Psoas muscle (tissue), 8 donors: ENCODE results near the gene INHBB. TPM values are rescaled to one million over a fixed set of nuclear protein-coding genes. Genes with fewer than 3 reads are reported as not detected.

Source experiments
- ATAC-seq, 4 donors: fragments of 200-7000 bp; cut with Tn5 transposase; one replicate each; pipeline ENCODE4 v1.9.1; 2020; ENCODE audit warnings: moderate library complexity in 3 of 4, mild to moderate bottlenecking in 2 of 4
- DNase-seq, 2 donors: peaks; one replicate each; pipeline ENCODE4 v3.0.0-alpha.2; 2020
- H3K27ac ChIP-seq: fragments of 200-600 bp; one replicate; pipeline ENCODE4 v1.8.0; 2022
- H3K27me3 ChIP-seq, 3 donors: fragments of 200-600 bp in 1 of 3; one replicate each; pipeline versions ENCODE4 v1.6.1 to v1.8.0; 2013 to 2022; ENCODE audit warnings: low read length in 2 of 3, mild to moderate bottlenecking in 2 of 3, moderate library complexity in 1 of 3; ENCODE audit not compliant: insufficient read depth in 3 of 3
- H3K36me3 ChIP-seq, 2 donors: fragments of 200-600 bp in 1 of 2; one replicate each; pipeline versions ENCODE4 v1.6.1 to v1.8.0; 2013 to 2022; ENCODE audit warnings: low read depth in 1 of 2, mild to moderate bottlenecking in 1 of 2, moderate library complexity in 1 of 2; ENCODE audit not compliant: insufficient read depth in 1 of 2
- H3K4me1 ChIP-seq: fragments of 200-600 bp; one replicate; pipeline ENCODE4 v1.8.0; 2022
- H3K4me3 ChIP-seq: fragments of 200-600 bp; one replicate; pipeline ENCODE4 v1.8.0; 2022; ENCODE audit warnings: mild to moderate bottlenecking
- H3K9me3 ChIP-seq: fragments of 200-600 bp; one replicate; pipeline ENCODE4 v1.8.0; 2022
- CTCF ChIP-seq: fragments of 200-600 bp; IDR thresholded peaks from one replicate; pipeline ENCODE4 v1.8.0; 2022; ENCODE audit warnings: antibody characterized with exemption
- WGBS, 3 donors: extraction: QIAGEN DNeasy Blood & Tissue Kit; methylation state at CpG; one replicate each; pipeline versions ENCODE4 v1.1.6 to v1.1.7; 2013; 5-methylcytosine and 5-hydroxymethylcytosine counted together
- intact Hi-C, 2 donors: fragments of 100-400 bp; cut with DNase I; formaldehyde crosslinking; loops; one replicate each; pipeline versions ENCODE4 v1.11.0 to v1.14.2; 2022
- polyA plus RNA-seq, 3 donors: library from polyadenylated mRNA; stranded (reverse); fragments of 200-250 nt; gene quantifications; one replicate each; pipeline ENCODE4 v1.2.3, GENCODE V29; 2013
- total RNA-seq, 4 donors: library from RNA; stranded (reverse); fragmentation: NEBNext Ultra II Directional in 2 of 4; extraction: Animal tissue kit (Norgen Biotek cat#: 25700) in 2 of 4; gene quantifications; one replicate each; pipeline versions ENCODE4 v1.2.1 to v1.2.4, GENCODE V29; 2021 to 2023
- donor health status: healthy with polysubstance abuse.
- donor health status: DM: no; HTN: no; CAD: no; lungs with moderate emphysema.
- donor health status: Bipolar disorder and iron deficiency.
- donor health status: healthy.
- donor health status: DM: yes; HTN: yes; CAD: no.
- donor health status: DM: no; HTN: no; CAD: no.
- donor health status: DM: no; HTN: no; CAD: no.
- donor health status: DM: yes; HTN: yes; CAD: no.

The INHBB gene
- total and polyA plus RNA-seq, 7 donors: 2.9 to 20.0 (median 13.4) TPM

GRCh38 chr2:120317916-120318315 lies 28.0 kb upstream of the INHBB start:
- DNase-seq (no peak), ATAC-seq (no peak)
- no peaks in the 10 kb centered on the region for H3K9me3 ChIP-seq
- no peak overlapping the region for H3K4me3 ChIP-seq
- WGBS, 3 donors: 94 to 98% (median 94%) methylated on average over 8 of the region's 8 CpGs
- H3K27ac ChIP-seq: no peak overlapping the region
- no peaks in the 10 kb centered on the region for H3K36me3 ChIP-seq
- intact Hi-C loops: loop anchor here in 1 of 2 donors (10.0 kb wide), 1 partner anchor 213 kb away; no protein-coding TSS in a partner anchor
- H3K4me1 ChIP-seq: peaks cover 3% of the 10 kb centered on the region
- TF ChIP-seq CTCF: no peak
- no peaks in the 10 kb centered on the region for H3K27me3 ChIP-seq

- H3K9me3 ChIP-seq: no peaks in the 10 kb centered on the region
- ATAC-seq (no peak), DNase-seq (peak; percentile 51 to 74)
- H3K4me1 ChIP-seq: peaks cover 3% of the 10 kb centered on the region
- whole genome bisulfite sequencing, 3 donors: 59 to 68% (median 63%) methylated on average over 8 of the region's 8 CpGs
- TF ChIP-seq CTCF: no peak
- H3K36me3 ChIP-seq: no peaks in the 10 kb centered on the region
- intact Hi-C loops: loop anchor here in 1 of 2 donors (10.0 kb wide), 1 partner anchor 214 kb away; no protein-coding TSS in a partner anchor
- no peak overlapping the region for H3K4me3 ChIP-seq
- no peak overlapping the region for H3K27ac ChIP-seq
- no peaks in the 10 kb centered on the region for H3K27me3 ChIP-seq
These were observed 27.3 kb upstream of the INHBB start for GRCh38 chr2:120318626-120319025.

- H3K9me3 ChIP-seq: no peaks in the 10 kb centered on the region
- H3K36me3 ChIP-seq: no peaks in the 10 kb centered on the region
- DNase-seq: no peak
- no peak for ATAC-seq
- TF ChIP-seq CTCF: no peak
- H3K27me3 ChIP-seq: no peaks in the 10 kb centered on the region
- H3K4me3 ChIP-seq: no peak overlapping the region
- WGBS, 3 donors: 66 to 86% (median 72%) methylated on average over 10 of the region's 10 CpGs
- H3K4me1 ChIP-seq: peaks cover 3% of the 10 kb centered on the region
- H3K27ac ChIP-seq: no peak overlapping the region
- intact Hi-C loops: loop anchor here in 1 of 2 donors (10.0 kb wide), 1 partner anchor 214 kb away; no protein-coding TSS in a partner anchor
These were observed 26.8 kb upstream of the INHBB start for GRCh38 chr2:120319123-120319522.

- DNase-seq (no peak), ATAC-seq (no peak)
- H3K27me3 ChIP-seq: no peaks in the 10 kb centered on the region
- WGBS, 3 donors: 79 to 81% (median 80%) methylated on average over 18 of the region's 18 CpGs
- no peak for TF ChIP-seq CTCF
- H3K36me3 ChIP-seq: no peaks in the 10 kb centered on the region
- no peaks in the 10 kb centered on the region for H3K9me3 ChIP-seq
- no peak overlapping the region for H3K27ac ChIP-seq
- peaks cover 3% of the 10 kb centered on the region for H3K4me1 ChIP-seq
- H3K4me3 ChIP-seq: no peak overlapping the region
- intact Hi-C loops: loop anchor here in 1 of 2 donors (10.0 kb wide), 1 partner anchor 215 kb away; no protein-coding TSS in a partner anchor
These were observed 26.1 kb upstream of the INHBB start for GRCh38 chr2:120319686-120320317.
